HG03066 (cell line): ENCODE measurements around the gene CDK15.

ENCODE experiments used
- ATAC-seq: cut with Tn5 transposase; IDR thresholded peaks from one replicate; pipeline ENCODE4 v1.9.1; 2021; ENCODE audit warnings: low read depth; ENCODE audit not compliant: unreplicated experiment

CDK15 gene

DNA sequence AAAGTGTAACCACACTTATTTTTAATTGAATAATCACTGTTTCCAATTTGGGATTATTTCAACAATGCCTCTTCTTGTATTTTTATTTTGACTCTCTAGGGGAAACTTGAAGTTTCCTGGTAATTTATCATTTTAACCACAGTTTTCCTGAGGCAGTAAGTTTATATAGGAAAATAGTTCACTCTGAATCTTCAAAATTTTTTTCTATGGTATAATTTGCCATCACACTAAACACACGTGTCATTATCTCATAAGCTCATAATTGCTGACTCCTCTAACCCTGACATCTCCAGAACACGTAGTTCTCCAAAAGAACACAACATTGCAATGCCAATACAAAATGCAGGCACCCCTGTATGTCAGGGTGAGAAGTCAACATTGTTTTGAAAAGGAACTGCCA is 125.1 kb downstream of the CDK15 start:
- ATAC-seq, result no peak

GRCh38 chr2:201931951-201932350 is 125.6 kb downstream of the CDK15 start:
- no peak for ATAC-seq

DNA sequence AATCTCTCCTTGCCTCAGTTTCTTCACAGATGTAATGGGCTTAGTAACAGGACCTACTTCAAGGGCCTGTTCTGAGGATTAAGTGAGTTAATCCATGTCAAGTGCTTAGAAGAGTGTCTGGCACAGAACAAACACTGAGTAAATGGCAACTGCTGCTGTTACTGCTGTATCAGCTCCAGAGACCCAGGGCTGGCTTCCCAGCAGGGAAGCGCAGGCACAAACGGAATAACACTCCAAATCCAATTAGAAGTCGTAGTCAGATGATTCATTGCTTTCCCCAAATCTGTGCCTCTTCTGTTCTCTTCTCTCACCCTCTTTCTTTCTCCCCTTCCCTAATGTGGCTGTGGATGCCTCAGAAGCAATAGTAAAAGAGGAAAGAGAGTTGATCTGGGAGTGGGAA is 126.2 kb downstream of the CDK15 start:
- ATAC-seq, result no peak

- no peak for ATAC-seq
Observed at GRCh38 chr2:201933792-201934237, 127.5 kb downstream of the CDK15 start.

GRCh38 chr2:201936817-201937216 is 130.5 kb downstream of the CDK15 start:
- no peak for ATAC-seq

GRCh38 chr2:201937343-201937742 is 131.0 kb downstream of the CDK15 start:
- no peak for ATAC-seq

- ATAC-seq, result no peak
Observed at GRCh38 chr2:201938156-201938775, 131.9 kb downstream of the CDK15 start.

DNA sequence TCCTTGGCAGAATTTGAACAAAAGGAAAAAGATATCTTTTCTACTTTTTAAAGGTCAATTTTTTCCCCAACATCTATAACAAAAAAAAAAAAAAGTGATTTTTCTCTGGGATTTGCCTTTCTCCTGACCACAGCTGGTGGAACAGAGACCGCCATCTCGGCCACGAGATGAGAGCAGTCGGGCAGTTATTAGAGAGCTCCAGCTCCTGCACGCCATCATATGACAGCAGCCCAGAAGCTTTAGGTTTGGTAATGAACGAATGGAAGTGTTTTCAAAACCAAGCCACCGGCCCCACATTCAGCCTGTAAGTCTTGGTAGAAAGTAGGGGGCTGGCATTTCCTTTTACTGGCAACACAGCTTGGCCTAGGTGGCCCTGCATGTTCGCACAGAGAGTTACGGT is 132.4 kb downstream of the CDK15 start:
- ATAC-seq, result no peak

- no peak for ATAC-seq
Observed at GRCh38 chr2:201939453-201939941, 133.2 kb downstream of the CDK15 start.

DNA sequence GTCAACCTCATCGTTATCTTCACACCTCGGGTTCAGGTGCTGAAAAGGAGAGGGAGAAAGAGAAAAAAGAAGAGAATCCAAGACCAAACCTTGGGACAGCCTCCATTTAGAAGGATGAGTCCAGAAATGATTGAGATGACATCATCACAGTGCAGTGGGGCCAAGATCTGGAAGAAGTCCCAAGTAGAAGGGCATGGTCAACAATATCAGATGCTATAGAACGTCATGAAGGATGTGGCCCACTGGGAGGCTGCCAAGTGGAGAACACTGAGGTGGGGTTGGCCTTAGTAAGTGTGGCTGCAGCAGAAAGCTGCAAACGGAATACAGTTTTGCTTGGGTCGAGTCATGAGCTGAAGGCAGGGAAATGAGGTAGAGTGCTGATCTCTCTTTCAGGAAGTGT is 136.2 kb downstream of the CDK15 start:
- ATAC-seq, result no peak
